Type B pancreatic cell (in vitro differentiated cells): Measurements from ENCODE around the gene LBH. TPM values are rescaled to one million over a fixed set of nuclear protein-coding genes. Genes with fewer than 3 reads are reported as not detected.

Experiments used
- DNase-seq: peaks from one replicate; pipeline ENCODE4 v3.0.0; 2021; ENCODE audit warnings: mixed read lengths; ENCODE audit not compliant: unreplicated experiment; ENCODE audit errors: extremely low spot score
- H3K27ac Mint-ChIP-seq: 2 replicates; pipeline ENCODE4 v1.8.0; 2021; ENCODE audit warnings: mild to moderate bottlenecking, mixed read lengths
- H3K27me3 Mint-ChIP-seq: 2 replicates; pipeline ENCODE4 v1.8.0; 2021; ENCODE audit warnings: mixed read lengths
- H3K36me3 Mint-ChIP-seq: 2 replicates; pipeline ENCODE4 v1.8.0; 2021; ENCODE audit warnings: mixed read lengths
- H3K4me1 Mint-ChIP-seq: one replicate; pipeline ENCODE4 v1.8.0; 2021; ENCODE audit warnings: mixed read lengths; ENCODE audit not compliant: unreplicated experiment
- H3K4me3 Mint-ChIP-seq: 2 replicates; pipeline ENCODE4 v1.8.0; 2021; ENCODE audit warnings: mild to moderate bottlenecking, mixed read lengths
- H3K9me3 Mint-ChIP-seq: 2 replicates; pipeline ENCODE4 v1.8.0; 2021; ENCODE audit warnings: mixed read lengths
- CTCF ChIP-seq: fragments of 200-600 bp; sonication (generic); conservative IDR thresholded peaks from 2 replicates; pipeline ENCODE4 v1.5.0; 2021; ENCODE audit warnings: antibody characterized with exemption, mild to moderate bottlenecking
- total RNA-seq: library from RNA; stranded (reverse); gene quantifications from 2 replicates; pipeline ENCODE4 v1.2.1, GENCODE V29; 2021; ENCODE audit warnings: low replicate concordance

The LBH gene
- total RNA-seq, 1 donor from 2014 or later, result 78.5 TPM

- Mint-ChIP-seq H3K9me3 (no peaks in the 10 kb centered on the region), H3K27me3 (peaks cover 20% of the 10 kb centered on the region), H3K27ac (peak overlapping the region; percentile 75), H3K36me3 (peaks cover 18% of the 10 kb centered on the region), H3K4me1 (peaks cover 26% of the 10 kb centered on the region), H3K4me3 (peak overlapping the region; percentile 91)
- no peak for DNase-seq
- TF ChIP-seq CTCF, result no peak
These were observed 1.4 kb downstream of the LBH start for GRCh38 chr2:30232801-30233130.

- Mint-ChIP-seq H3K9me3 (no peaks in the 10 kb centered on the region), H3K36me3 (peaks cover 22% of the 10 kb centered on the region), H3K27ac (peak overlapping the region; percentile 75), H3K4me1 (peaks cover 31% of the 10 kb centered on the region), H3K4me3 (peak overlapping the region; percentile 91), H3K27me3 (peaks cover 16% of the 10 kb centered on the region)
- DNase-seq, result no peak
- no peak for TF ChIP-seq CTCF
These were observed 2.1 kb downstream of the LBH start for GRCh38 chr2:30233271-30234009.

GRCh38 chr2:30234180-30234971 lies 3.0 kb downstream of the LBH start:
- no peak for DNase-seq
- Mint-ChIP-seq H3K27ac (no peak overlapping the region), H3K36me3 (peaks cover 27% of the 10 kb centered on the region), H3K4me1 (peaks cover 36% of the 10 kb centered on the region), H3K4me3 (peak overlapping the region; percentile 91), H3K27me3 (peaks cover 13% of the 10 kb centered on the region), H3K9me3 (peaks cover 5% of the 10 kb centered on the region)
- TF ChIP-seq CTCF, result no peak

GRCh38 chr2:30235008-30235655 lies 3.8 kb downstream of the LBH start:
- DNase-seq, result no peak

More at GRCh38 chr2:30235008-30235655, 3.8 kb downstream of the LBH start:
- Mint-ChIP-seq H3K4me3 (no peak overlapping the region), H3K4me1 (peaks cover 43% of the 10 kb centered on the region), H3K9me3 (peaks cover 6% of the 10 kb centered on the region), H3K27ac (no peak overlapping the region), H3K36me3 (peaks cover 32% of the 10 kb centered on the region), H3K27me3 (peaks cover 7% of the 10 kb centered on the region)
- TF ChIP-seq CTCF, result no peak
